GM12874 (cell line): ENCODE results near the gene ADAMTS17.

ENCODE experiments used
- CTCF ChIP-seq: IDR thresholded peaks from 2 replicates; pipeline ENCODE4 v1.5.1; 2011; ENCODE audit warnings: low read depth, mild to moderate bottlenecking, control low read depth, low read length, moderate library complexity; ENCODE audit not compliant: insufficient read depth

The ADAMTS17 gene

GRCh38 chr15:100174904-100175275 is 166.9 kb downstream of the ADAMTS17 start:
- TF ChIP-seq CTCF, result no peak

DNA sequence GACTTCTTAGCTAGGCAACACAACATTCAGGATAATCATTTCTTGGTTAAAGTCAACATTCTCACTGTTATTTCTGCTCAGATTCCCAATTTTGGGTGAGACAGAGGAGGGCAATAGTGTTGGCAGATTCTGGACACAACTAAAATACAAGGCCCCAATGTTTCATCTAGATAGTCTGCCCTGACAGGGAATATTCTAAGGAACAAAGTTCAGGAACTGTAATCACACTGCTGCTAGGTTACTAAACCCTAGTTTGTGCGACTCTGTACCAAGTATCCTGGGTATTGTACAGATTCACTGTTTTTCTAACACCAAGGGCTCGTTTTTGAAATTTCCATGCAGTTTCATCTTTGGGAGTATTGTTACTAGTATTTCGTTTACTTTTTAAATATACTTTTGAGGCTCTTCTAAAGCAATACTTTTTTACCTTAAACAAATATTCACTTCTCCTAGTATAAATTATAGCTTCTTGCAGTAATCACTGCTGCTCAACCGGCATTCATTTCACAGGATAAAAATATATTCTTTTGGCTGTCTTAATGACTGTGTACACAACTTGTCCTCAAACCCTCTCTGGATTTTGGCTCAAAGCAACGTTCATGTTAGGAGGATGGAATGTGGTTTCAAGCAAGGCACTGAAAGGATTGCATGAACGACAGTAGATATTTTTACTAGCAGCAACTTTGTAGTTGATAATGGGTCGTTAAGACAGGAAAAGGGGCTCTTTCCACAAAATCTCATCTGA is 167.4 kb downstream of the ADAMTS17 start:
- TF ChIP-seq CTCF, result no peak

DNA sequence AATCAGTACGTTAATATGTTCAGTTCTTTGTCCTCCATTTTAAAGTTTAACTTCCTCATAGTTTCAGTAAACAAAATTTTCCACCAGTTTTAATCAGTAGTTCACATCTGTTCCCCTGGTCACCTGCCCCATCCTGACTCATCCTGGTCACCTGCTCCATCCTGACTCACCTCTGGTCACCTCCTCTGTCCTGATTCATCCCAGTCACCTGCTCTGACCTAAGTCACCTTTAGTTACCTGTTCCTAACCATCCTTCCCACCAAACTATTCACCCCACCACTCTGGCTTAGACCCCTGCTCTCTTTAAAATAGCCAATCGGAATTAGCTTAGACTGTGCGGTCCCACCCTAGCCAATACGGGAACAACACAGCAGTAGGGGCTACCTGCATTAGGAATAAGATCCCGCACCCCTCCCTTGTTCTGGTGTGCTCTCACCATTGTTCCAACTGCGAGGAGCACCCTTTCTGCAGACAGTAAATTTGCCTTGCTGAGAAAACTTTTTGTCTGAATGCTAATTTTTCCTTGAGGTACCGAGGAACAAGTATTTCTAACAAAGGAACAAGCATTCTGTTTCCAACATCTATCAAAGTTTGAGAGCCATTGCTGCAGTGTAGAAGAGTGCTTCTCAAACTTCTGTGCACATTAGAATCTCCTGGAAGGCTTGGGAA is 169.3 kb downstream of the ADAMTS17 start:
- no peak for TF ChIP-seq CTCF

DNA sequence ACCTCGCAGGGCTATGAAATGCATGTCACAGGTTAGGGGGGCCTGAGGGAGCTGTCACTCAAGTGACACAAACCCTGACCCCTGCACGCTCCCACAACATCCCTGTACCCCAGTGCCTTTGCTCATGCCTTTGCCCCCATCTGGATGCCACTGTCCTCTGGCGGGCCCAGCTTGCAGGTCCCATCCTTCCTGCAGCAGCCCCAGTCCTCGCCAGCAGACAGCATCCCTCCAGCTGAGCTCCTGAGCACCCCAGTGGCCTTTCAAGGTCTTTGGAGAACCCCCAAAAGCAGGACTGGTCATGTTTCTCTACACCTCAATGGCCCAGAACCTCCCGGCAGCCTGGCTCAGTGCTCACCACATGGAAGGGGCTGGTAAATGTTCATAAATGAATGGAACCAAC is 170.4 kb downstream of the ADAMTS17 start:
- TF ChIP-seq CTCF, result no peak

DNA sequence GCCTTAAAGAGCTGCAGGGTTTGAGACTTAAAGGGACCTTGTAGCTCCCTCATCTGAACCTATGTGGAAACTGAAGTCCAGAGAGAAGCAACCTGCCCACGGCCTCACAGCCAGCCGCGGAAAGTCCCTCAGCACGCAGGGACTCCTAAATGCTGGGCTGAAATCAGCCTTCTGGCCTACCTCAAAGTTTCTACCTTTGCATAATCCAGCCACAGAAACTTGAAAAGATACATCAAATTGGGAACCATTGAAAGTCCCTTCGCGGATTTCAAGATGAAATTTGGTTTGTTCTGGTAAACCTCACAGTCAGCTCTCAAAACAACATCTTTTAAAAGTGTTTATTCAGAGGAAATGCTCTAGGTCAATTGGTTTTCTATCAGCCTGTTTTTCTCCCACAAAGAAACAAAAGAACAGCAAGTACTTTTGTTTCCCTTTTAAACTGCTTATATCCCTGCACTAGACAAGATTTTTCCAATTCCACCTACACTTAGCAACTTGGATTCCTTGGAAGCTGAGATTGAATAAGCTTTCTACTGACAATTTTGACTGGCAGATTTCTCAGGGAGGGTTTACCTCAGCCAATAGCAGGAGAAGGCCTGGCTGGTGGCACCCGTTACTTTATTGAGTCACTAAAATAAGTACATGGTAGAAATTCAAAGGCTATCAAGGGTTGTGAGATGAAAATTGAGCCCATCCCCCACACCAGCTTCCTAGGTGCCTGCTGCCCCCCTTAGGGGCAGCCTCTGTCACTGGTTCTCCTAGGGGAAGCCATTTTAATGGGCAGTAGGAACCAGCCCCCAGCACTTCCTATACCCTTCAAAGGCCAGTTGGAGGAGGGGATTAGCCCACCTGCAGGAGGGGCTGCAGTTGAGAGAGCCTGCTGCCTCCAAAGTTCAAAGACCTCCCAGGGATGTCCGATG is 171.2 kb downstream of the ADAMTS17 start:
- no peak for TF ChIP-seq CTCF

GRCh38 chr15:100169615-100170290 is 172.0 kb downstream of the ADAMTS17 start:
- TF ChIP-seq CTCF, result no peak
